Uterus (tissue), 4 donors: ENCODE measurements around the gene LIPI. TPM values are rescaled to one million over a fixed set of nuclear protein-coding genes. Genes with fewer than 3 reads are reported as not detected.

Experiments
- small RNA-seq: library from RNA; depleted of rRNA; stranded (forward); fragments of <200 nt; gene quantifications from one replicate; pipeline ENCODE3, GENCODE V24; 2016
- total RNA-seq, 4 donors: library from RNA; depleted of rRNA in 3 of 4; stranded (reverse); fragments of >200 nt in 3 of 4; gene quantifications; one replicate each; pipeline versions ENCODE4 v1.1.0 to v1.2.4, GENCODE V29; 2014 to 2023
- donor health status: DM: yes; HTN: yes; CAD: no.

Gene LIPI
- total RNA-seq, 4 donors from 2014 or later = not detected

Small RNA genes lying within 50 kb of the gene (small RNA-seq; reads per million reads assigned to genes)
- not detected for gene RF01518
- not detected for gene RNA5SP488

Other genes with a start within 250 kb of the LIPI start
- 1 to 10 TPM in 3 of 4 donors, not detected in 1; 7.0 to 8.2 (median 8.1) TPM for gene RBM11, start 5.2 kb upstream of the LIPI start, total RNA-seq
- gene HSPA13, start 172.2 kb upstream of the LIPI start, total RNA-seq = 10 to 100 TPM; 15.4 to 98.6 (median 27.9) TPM